GM21390 (cell line): Measurements from ENCODE around the gene ZDHHC9.
A peak's percentile ranks its signal among the peaks of the same experiment; 100 is the strongest.

ENCODE experiments used
- ATAC-seq: cut with Tn5 transposase; IDR thresholded peaks from one replicate; pipeline ENCODE4 v1.9.1; 2021; ENCODE audit not compliant: unreplicated experiment

ZDHHC9 gene

DNA sequence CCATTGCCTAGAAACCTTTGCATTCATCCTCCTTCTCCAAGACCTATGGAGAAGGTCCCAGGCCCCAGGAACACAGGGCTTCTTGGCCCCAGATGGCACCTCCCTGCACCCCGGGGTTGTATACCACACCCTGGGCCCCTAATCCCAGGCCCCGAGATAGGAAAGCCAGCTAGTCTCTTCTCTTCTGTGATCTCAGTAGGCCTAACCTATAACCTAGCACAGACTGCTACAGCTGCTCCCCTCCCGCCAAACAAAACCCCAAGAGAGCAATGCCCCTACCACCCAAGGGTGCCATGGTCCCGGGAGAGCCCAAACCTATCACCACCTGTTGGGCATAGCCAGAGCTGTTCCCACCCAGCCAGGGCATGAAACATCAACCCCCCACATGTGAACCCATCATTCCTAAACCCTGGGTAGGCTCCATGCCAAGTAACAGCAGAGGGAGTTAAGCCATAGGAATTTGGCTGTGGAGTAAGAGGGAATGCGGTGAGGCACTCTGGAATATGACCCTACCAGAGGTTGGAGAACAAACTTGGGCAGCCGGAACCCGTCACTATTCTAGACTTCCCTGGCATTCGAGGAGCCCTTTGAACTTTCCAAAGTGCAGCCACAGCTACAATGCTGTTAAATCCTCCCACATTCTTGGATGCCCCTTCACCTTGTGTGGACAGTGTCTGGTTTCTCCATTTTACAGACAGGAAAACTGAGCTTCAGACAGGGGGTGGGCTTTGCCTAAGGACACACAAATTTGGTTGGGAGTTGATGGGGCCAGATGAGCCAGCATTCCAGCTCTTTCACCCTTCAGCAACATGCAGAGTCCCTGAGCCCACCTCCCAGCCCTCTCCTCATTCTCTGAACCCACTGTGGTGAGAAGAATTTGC is 74.9 kb downstream of the ZDHHC9 start:
- ATAC-seq: no peak

GRCh38 chrX:129768186-129768585 is 75.5 kb downstream of the ZDHHC9 start:
- no peak for ATAC-seq

GRCh38 chrX:129763666-129764065 is 80.0 kb downstream of the ZDHHC9 start:
- ATAC-seq: no peak

DNA sequence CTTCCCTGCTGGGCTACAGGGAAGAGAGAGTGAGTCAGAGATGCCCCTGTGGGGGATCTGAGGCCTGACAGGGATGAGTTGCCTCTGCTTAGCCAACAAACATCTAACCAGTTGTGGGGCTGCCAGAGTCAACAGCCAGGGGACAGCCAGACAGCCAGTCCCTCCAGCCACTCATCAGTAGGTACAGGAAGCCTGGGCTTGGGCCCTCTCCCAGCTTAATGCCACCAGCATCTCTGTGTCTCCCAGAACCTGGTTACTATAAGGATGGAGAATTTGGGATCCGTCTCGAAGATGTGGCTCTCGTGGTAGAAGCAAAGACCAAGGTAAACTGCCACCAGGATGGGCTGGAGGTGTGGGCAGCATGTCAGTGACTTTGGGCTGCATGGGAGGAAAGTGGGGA is 81.2 kb downstream of the ZDHHC9 start:
- ATAC-seq: no peak

GRCh38 chrX:129761596-129761995 is 82.1 kb downstream of the ZDHHC9 start:
- ATAC-seq: no peak

GRCh38 chrX:129760981-129761380 is 82.7 kb downstream of the ZDHHC9 start:
- no peak for ATAC-seq

GRCh38 chrX:129760155-129760554 is 83.5 kb downstream of the ZDHHC9 start:
- no peak for ATAC-seq

DNA sequence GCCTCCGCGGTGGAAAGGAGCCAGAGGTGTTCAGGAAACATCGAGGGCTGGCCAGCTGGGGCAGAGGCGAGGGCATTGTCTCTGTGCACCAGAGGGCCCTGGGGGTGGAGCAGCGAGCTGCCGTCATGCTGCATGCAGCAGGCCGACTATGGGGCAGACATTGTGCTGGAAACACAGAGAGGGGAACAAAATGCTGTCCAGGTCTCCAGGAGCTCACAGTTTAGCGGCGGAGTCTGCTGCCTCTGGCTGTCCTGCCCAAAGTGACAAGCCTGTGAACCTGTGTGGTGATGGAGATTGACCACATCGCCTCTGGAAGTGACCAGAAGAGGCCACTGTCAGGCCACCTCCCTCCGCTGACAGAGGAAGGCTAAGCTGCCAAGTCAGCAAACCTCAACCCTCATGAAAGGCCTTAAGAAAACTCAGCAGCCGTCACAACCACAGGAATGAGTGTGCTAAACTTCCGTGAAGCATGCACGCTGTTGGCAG is 84.1 kb downstream of the ZDHHC9 start:
- no peak for ATAC-seq

- peak; percentile 45 for ATAC-seq
Measured at GRCh38 chrX:129755779-129756650, 87.7 kb downstream of the ZDHHC9 start.

- ATAC-seq: no peak
Measured at GRCh38 chrX:129754056-129755024, 89.3 kb downstream of the ZDHHC9 start.
